ENCODE results near the gene NBAS.
A peak's percentile ranks its signal among the peaks of the same experiment; 100 is the strongest.

The NBAS gene

DNA sequence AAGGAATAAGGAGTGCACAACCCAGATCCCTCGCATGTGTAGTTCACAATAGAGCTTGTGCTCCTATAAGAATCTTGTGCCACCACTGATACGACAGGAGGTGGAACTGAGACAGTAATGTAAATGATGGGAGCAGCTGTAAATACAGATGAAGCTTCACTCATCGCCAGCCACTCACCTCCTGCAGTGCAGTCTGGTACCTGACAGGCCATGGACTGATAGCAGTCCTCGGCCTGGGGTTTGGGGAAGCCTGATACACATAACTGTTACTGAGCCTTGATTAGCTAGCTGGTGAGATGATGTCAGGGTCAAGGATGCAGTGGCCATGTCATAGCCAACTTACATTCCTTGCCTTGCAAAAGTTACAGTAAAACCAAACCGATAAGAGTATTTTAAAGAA is 376.6 kb downstream of the NBAS start:
- H3K4me3 ChIP-seq (ENCODE audit: low read depth, low read length) = no peak overlapping the region
- no peak for DNase-seq (ENCODE audit: low read depth)
- in situ Hi-C loops (cut with HindIII; ENCODE audit: low sequenced_read_pairs) = no loop called here
- TF ChIP-seq, protein P1, sequence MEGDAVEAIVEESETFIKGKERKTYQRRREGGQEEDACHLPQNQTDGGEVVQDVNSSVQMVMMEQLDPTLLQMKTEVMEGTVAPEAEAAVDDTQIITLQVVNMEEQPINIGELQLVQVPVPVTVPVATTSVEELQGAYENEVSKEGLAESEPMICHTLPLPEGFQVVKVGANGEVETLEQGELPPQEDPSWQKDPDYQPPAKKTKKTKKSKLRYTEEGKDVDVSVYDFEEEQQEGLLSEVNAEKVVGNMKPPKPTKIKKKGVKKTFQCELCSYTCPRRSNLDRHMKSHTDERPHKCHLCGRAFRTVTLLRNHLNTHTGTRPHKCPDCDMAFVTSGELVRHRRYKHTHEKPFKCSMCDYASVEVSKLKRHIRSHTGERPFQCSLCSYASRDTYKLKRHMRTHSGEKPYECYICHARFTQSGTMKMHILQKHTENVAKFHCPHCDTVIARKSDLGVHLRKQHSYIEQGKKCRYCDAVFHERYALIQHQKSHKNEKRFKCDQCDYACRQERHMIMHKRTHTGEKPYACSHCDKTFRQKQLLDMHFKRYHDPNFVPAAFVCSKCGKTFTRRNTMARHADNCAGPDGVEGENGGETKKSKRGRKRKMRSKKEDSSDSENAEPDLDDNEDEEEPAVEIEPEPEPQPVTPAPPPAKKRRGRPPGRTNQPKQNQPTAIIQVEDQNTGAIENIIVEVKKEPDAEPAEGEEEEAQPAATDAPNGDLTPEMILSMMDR (IDR thresholded peaks at IDR 0.05; ENCODE audit: low read depth, low read length, missing control alignments) = no peak

DNA sequence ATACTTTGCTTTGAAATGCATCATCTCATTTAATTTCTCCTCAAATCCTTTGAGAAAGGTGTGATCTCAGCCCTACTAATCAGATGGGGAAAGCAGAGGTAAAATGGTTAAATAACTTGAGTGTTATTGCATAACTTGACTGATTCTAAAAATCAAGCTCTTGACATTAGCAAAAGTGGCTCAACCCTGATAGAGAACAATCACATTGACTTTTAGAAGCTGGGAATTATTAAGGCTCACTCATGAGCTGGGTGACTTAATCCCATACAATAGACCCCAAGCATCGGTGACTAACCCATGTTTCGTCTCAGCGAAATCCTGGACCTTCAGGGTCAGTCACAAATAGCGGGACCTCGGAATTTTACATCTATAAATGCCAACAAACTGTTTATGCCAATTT is 378.9 kb downstream of the NBAS start:
- no peak overlapping the region for H3K4me3 ChIP-seq (ENCODE audit: low read depth, low read length)
- DNase-seq (ENCODE audit: low read depth) = no peak
- TF ChIP-seq, protein P1 (IDR thresholded peaks at IDR 0.05; ENCODE audit: low read depth, low read length, missing control alignments) = no peak
- in situ Hi-C loops (cut with HindIII; ENCODE audit: low sequenced_read_pairs) = no loop called here

DNA sequence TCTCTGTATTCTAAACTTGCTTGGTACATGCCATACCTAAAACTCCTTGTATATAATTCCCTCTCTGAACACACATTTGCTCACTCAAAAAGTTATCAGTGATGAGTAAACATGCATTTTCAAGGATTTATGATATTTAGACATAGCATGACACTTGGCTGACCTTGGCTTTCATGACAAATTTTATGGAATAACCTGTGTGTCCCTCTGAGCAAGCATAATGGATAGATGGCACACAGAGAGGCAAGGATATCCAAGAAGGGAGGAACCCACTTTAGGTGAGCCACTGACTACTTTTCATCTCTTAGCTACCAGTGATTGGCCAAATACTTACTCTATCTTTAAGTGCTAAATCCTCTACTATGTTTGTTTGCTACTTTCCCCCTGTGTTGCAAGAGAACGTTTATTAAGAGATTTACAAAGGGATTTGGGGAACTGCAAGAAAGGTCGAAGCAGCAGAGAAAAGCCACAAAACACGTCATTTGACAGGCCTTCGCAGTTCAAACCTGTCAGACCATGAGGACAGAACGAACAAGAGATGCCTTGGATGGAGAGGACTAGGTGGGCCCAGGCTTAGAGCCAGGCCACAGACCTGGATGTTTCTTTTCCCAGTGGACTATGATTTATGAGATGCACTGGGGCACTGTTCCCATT is 379.9 kb downstream of the NBAS start:
- TF ChIP-seq, protein P1 (IDR thresholded peaks at IDR 0.05; ENCODE audit: low read depth, low read length, missing control alignments) = no peak
- in situ Hi-C loops (cut with HindIII; ENCODE audit: low sequenced_read_pairs) = no loop called here
- DNase-seq (ENCODE audit: low read depth) = no peak
- no peak overlapping the region for H3K4me3 ChIP-seq (ENCODE audit: low read depth, low read length)

DNA sequence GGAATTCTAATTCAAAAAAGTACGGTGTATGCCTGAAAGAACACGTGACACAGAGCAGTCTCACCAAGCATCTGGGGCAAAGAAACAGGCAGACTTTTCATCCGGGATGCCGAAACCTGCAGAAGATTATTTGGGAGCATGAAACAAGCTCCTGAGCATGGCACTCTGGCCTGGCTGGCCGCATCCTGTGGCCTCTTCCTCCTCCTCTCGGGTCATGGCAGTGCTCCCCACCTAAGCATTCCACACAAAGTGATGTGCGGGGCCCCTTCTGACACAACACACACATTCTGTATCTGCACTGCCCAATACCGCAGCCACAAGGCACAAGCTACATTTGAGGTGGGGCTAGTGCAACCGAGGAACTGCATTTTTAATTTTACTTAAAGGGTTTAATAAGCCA is 380.8 kb downstream of the NBAS start:
- TF ChIP-seq, protein P1 (IDR thresholded peaks at IDR 0.05; ENCODE audit: low read depth, low read length, missing control alignments) = no peak
- no peak for DNase-seq (ENCODE audit: low read depth)
- no peak overlapping the region for H3K4me3 ChIP-seq (ENCODE audit: low read depth, low read length)
- in situ Hi-C loops (cut with HindIII; ENCODE audit: low sequenced_read_pairs) = no loop called here

DNA sequence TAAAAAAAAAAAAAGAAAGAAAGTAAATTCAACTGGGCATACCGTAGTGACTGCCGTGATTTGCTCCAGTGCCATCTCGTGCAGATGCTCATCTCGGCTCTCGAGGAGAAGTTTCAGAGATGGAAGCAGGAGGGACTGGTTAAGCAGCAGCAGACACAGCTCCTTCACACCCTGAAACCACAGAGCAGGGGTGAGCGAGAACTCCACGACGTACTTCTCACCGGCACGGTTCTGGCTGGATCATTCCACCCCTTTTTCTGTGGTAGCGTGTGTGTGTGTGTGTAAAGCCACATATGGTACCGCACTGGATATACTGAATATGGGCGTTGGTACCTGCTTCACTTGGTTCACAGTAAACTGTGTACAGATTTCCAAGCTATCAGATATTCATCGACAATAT is 382.2 kb downstream of the NBAS start:
- no peak for DNase-seq (ENCODE audit: low read depth)
- in situ Hi-C loops (cut with HindIII; ENCODE audit: low sequenced_read_pairs) = no loop called here
- TF ChIP-seq, protein P1 (IDR thresholded peaks at IDR 0.05; ENCODE audit: low read depth, low read length, missing control alignments) = no peak
- no peak overlapping the region for H3K4me3 ChIP-seq (ENCODE audit: low read depth, low read length)

DNA sequence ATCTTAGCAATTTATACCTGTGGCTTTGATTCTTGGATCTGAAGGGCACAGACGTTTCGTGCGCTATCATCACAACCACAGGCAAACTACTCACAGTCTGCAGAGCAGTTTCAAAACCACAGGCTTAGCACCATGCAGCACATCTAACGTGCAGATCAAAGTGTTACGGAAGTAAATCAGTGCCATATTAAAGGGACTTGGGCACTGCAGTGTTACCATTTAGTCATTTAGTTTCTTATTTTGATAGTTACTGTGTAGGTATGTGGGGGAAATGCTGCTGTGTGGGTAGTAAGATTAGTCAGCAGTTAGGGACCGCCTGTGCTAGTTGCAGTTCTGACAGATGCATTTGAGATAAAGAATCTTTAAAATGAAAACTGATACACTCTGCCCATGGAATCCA is 384.0 kb downstream of the NBAS start:
- in situ Hi-C loops (cut with HindIII; ENCODE audit: low sequenced_read_pairs) = no loop called here
- DNase-seq (ENCODE audit: low read depth) = peak; percentile 78
- no peak overlapping the region for H3K4me3 ChIP-seq (ENCODE audit: low read depth, low read length)
- TF ChIP-seq, protein P1 (IDR thresholded peaks at IDR 0.05; ENCODE audit: low read depth, low read length, missing control alignments) = no peak
